Motor neuron (in vitro differentiated cells): ENCODE results near the gene FNTB. TPM values are rescaled to one million over a fixed set of nuclear protein-coding genes. Genes with fewer than 3 reads are reported as not detected.
A peak's percentile ranks its signal among the peaks of the same experiment; 100 is the strongest.

ENCODE experiments used
- ATAC-seq, 8 experiments: fragments of 200-7000 bp; cut with Tn5 transposase; replicated peaks in 6 of 8; 2 replicates each; pipeline ENCODE4 v1.8.0; 2021; ENCODE audit warnings: mild to moderate bottlenecking in 8 of 8, moderate library complexity in 8 of 8
- H3K27ac ChIP-seq, 2 donors: fragments of 250-450 bp; sonication (Bioruptor Pico); 2 replicates each; pipeline ENCODE4 v1.9.0; 2021; ENCODE audit warnings: antibody characterized with exemption in 2 of 2, mild to moderate bottlenecking in 2 of 2, moderate library complexity in 1 of 2
- H3K4me1 ChIP-seq, 2 donors: fragments of 250-450 bp; sonication (Bioruptor Pico); replicated peaks in 1 of 2; 2 replicates each; pipeline ENCODE4 v1.6.1; 2021; ENCODE audit warnings: antibody characterized with exemption in 2 of 2, mild to moderate bottlenecking in 2 of 2, moderate library complexity in 1 of 2
- H3K4me3 ChIP-seq, 5 donors: fragments of 250-450 bp; sonication (Bioruptor Pico); 2 replicates each; pipeline ENCODE4 v1.9.0; 2021; ENCODE audit warnings: antibody characterized with exemption in 5 of 5, mild to moderate bottlenecking in 5 of 5, moderate library complexity in 4 of 5
- WGBS, 10 experiments: fragments of 450-650 bp; shearing (Covaris generic); methylation state at CpG; one replicate each; pipeline ENCODE4 v1.0.0; 2022; 5-methylcytosine and 5-hydroxymethylcytosine counted together
- in situ Hi-C, 9 experiments: fragments of 400-800 bp; cut with MboI; loops; one replicate each; pipeline ENCODE4 v1.15.0; 2021; ENCODE audit warnings: low sequenced_read_pairs in 9 of 9, low pct_unique_long_range_greater_than_20kb in 2 of 9; ENCODE audit not compliant: unreplicated experiment in 9 of 9
- total RNA-seq, 8 experiments: library from RNA; unstranded; fragments of 300-600 nt; gene quantifications; 2 replicates each; pipeline versions ENCODE4 v1.2.3 to v1.2.4, GENCODE V29; 2022

The FNTB gene
- total RNA-seq, 8 experiments from 2014 or later: 12.7 to 22.5 (median 15.5) TPM

- in situ Hi-C loops: no loop called here
- Histone ChIP-seq H3K4me1 (no peaks in the 10 kb centered on the region), H3K27ac (no peak overlapping the region), H3K4me3 (no peak overlapping the region)
- WGBS, 10 experiments: 73 to 100% (median 82%) methylated on average over 2 to 8 of the region's 8 CpGs; no CpG with 5 or more reads in 3 of the 10 experiments
- no peak for ATAC-seq
These were observed 29.8 kb upstream of the FNTB start for GRCh38 chr14:64956697-64957406.

- 67 to 100% (median 90%) methylated on average over 1 of the region's 2 CpGs; no CpG with 5 or more reads in 4 of the 10 experiments for WGBS, 10 experiments
- no peaks in the 10 kb centered on the region for H3K4me1 ChIP-seq
- in situ Hi-C loops: no loop called here
- ATAC-seq: no peak
- H3K4me3 ChIP-seq: no peak overlapping the region
- no peak overlapping the region for H3K27ac ChIP-seq
These were observed 28.5 kb upstream of the FNTB start for GRCh38 chr14:64958201-64958600.

- Histone ChIP-seq H3K4me1 (no peaks in the 10 kb centered on the region), H3K27ac (no peak overlapping the region), H3K4me3 (no peak overlapping the region)
- 60 to 100% (median 100%) methylated on average over 1 to 5 of the region's 5 CpGs; no CpG with 5 or more reads in 3 of the 10 experiments for WGBS, 10 experiments
- in situ Hi-C loops: no loop called here
- no peak for ATAC-seq
These were observed 28.0 kb upstream of the FNTB start for GRCh38 chr14:64958743-64959142.

- 33 to 80% (median 38%) methylated on average over 1 to 3 of the region's 5 CpGs; no CpG with 5 or more reads in 5 of the 10 experiments for WGBS, 10 experiments
- no peak overlapping the region for H3K4me3 ChIP-seq
- no peaks in the 10 kb centered on the region for H3K4me1 ChIP-seq
- H3K27ac ChIP-seq: no peak overlapping the region
- ATAC-seq: no peak
- in situ Hi-C loops: no loop called here
These were observed 25.9 kb upstream of the FNTB start for GRCh38 chr14:64960762-64961276.

GRCh38 chr14:64963611-64964010 lies 23.1 kb upstream of the FNTB start:
- ATAC-seq: no peak
- 67 to 86% (median 83%) methylated on average over 1 of the region's 1 CpG; no CpG with 5 or more reads in 5 of the 10 experiments for WGBS, 10 experiments
- Histone ChIP-seq H3K4me1 (no peaks in the 10 kb centered on the region), H3K27ac (no peak overlapping the region), H3K4me3 (no peak overlapping the region)
- in situ Hi-C loops: no loop called here

GRCh38 chr14:64965356-64966000 lies 21.2 kb upstream of the FNTB start:
- H3K27ac ChIP-seq: no peak overlapping the region

GRCh38 chr14:64966976-64967375 lies 19.7 kb upstream of the FNTB start:
- in situ Hi-C loops: no loop called here
- WGBS, 10 experiments: 0 to 100% (median 70%) methylated on average over 1 to 2 of the region's 2 CpGs; no CpG with 5 or more reads in 7 of the 10 experiments
- H3K27ac ChIP-seq: no peak overlapping the region
- H3K4me3 ChIP-seq: no peak overlapping the region
- ATAC-seq: no peak
- H3K4me1 ChIP-seq: peaks cover 7 to 9% of the 10 kb centered on the region in 2 donors

More at GRCh38 chr14:64965356-64966000, 21.2 kb upstream of the FNTB start:
- no peak overlapping the region for H3K4me3 ChIP-seq
- in situ Hi-C loops: no loop called here
- 40 to 98% (median 90%) methylated on average over 2 to 12 of the region's 15 CpGs for WGBS, 10 experiments
- no peak for ATAC-seq
- H3K4me1 ChIP-seq: peaks cover 0 to 1% of the 10 kb centered on the region in 2 donors

- 33 to 100% (median 81%) methylated on average over 1 to 7 of the region's 7 CpGs; no CpG with 5 or more reads in 6 of the 10 experiments for WGBS, 10 experiments
- in situ Hi-C loops: no loop called here
- H3K4me3 ChIP-seq: no peak overlapping the region
- H3K27ac ChIP-seq: no peak overlapping the region
- H3K4me1 ChIP-seq: peaks cover 7 to 9% of the 10 kb centered on the region in 2 donors
- ATAC-seq: no peak
These were observed 18.5 kb upstream of the FNTB start for GRCh38 chr14:64968167-64968566.

- Histone ChIP-seq H3K27ac (no peak overlapping the region), H3K4me3 (no peak overlapping the region)
- 25 to 88% (median 58%) methylated on average over 1 to 6 of the region's 6 CpGs; no CpG with 5 or more reads in 4 of the 10 experiments for WGBS, 10 experiments
These were observed 18.0 kb upstream of the FNTB start for GRCh38 chr14:64968651-64969050.

GRCh38 chr14:64970041-64970440 lies 16.7 kb upstream of the FNTB start:
- in situ Hi-C loops: no loop called here
- WGBS, 10 experiments: 80 to 100% (median 100%) methylated on average over 1 to 2 of the region's 3 CpGs; no CpG with 5 or more reads in 4 of the 10 experiments
- H3K27ac ChIP-seq: no peak overlapping the region
- H3K4me1 ChIP-seq: peaks cover 7 to 9% of the 10 kb centered on the region in 2 donors
- no peak overlapping the region for H3K4me3 ChIP-seq
- no peak for ATAC-seq

More at GRCh38 chr14:64968651-64969050, 18.0 kb upstream of the FNTB start:
- in situ Hi-C loops: no loop called here
- ATAC-seq: no peak
- peaks cover 7 to 9% of the 10 kb centered on the region in 2 donors for H3K4me1 ChIP-seq

- in situ Hi-C loops: no loop called here
- Histone ChIP-seq H3K4me1 (peaks cover 7 to 9% of the 10 kb centered on the region in 2 donors), H3K27ac (no peak overlapping the region), H3K4me3 (peak overlapping the region; percentile 57 to 79 (median 68))
- 79 to 100% (median 82%) methylated on average over 1 to 2 of the region's 8 CpGs; no CpG with 5 or more reads in 6 of the 10 experiments for WGBS, 10 experiments
- peak in 5 of 8 experiments; percentile 2 to 6 (median 4) for ATAC-seq
These were observed 15.8 kb upstream of the FNTB start for GRCh38 chr14:64970776-64971477.

- WGBS, 10 experiments: no CpG with 5 or more reads among the region's 31 CpGs
- peaks cover 7 to 9% of the 10 kb centered on the region in 2 donors for H3K4me1 ChIP-seq
- ATAC-seq: peak in 1 of 8 experiments; percentile 23
- H3K4me3 ChIP-seq: peak overlapping the region; percentile 57 to 79 (median 68)
- no peak overlapping the region for H3K27ac ChIP-seq
- in situ Hi-C loops: no loop called here
These were observed 15.2 kb upstream of the FNTB start for GRCh38 chr14:64971491-64971942.
